DMS53 (cell line): ENCODE data around the gene ANXA6.

ENCODE experiments used
- DNase-seq: peaks from one replicate; lab custom pipeline; 2025; lab: John Stamatoyannopoulos, UW

The ANXA6 gene

DNA sequence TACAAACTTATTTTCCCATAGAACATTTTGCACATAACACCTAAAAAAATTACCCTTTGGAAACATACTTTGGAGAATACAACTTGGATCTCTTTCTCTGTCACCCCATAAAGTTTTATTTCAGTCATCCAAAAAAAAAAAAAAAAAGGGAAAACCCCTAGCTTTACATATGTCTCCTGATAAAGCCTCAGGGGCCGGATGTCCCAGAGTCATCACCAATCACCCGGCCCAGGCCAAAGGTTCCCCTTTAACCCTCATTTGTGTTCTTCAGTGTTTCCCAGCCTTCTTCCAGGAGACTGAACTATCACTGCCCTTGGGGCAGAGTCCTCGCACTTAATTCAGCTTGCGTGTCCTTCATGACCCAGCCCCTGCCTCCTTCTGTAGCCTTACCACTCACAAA lies 28.8 kb downstream of the ANXA6 start:
- no peak for DNase-seq

DNA sequence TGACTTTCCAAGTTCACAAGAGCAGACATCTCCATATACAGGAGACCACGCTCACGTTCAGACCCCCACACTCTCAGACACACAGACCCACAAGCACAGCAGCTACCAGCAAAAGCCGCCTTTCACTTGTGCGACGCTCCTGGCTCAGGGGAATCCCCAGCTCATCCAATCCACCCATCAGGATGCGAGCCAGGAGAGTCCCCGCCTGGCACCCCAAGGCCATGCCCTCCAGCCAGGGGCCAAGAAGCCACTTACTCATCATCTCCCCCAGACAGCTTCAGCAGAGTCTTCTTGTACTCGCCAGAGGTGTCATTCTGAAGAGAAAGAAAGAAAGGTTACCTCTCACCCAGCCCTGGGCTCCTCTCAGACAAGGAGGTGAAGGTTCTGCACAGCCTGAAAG lies 29.7 kb downstream of the ANXA6 start:
- no peak for DNase-seq

- peak; percentile 80 for DNase-seq
Measured at GRCh38 chr5:151126199-151126645, 31.4 kb downstream of the ANXA6 start.

- DNase-seq, result no peak
Measured at GRCh38 chr5:151125421-151125820, 32.2 kb downstream of the ANXA6 start.

GRCh38 chr5:151123897-151124751 lies 33.5 kb downstream of the ANXA6 start:
- DNase-seq, result peak; percentile 24

GRCh38 chr5:151122828-151123227 lies 34.8 kb downstream of the ANXA6 start:
- DNase-seq, result no peak

DNA sequence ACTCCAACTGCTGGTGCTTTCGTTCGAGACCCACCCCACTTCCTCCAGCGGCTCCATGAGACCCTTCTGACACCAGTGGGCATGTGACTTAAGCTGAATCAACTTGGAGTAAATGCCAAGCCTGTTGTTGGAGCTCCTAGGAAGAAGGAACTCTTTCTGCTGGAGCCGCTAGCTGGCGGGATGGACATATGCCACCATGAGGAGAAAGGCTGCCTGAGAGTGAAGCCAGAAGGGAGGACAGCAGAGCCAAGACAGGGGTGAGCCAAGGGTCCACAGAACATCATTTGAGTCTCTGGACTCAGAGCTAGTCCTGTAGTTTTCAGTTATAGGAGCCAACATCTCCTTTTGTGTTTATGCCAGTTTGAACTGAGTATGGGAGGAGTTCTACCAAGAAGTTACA lies 35.9 kb downstream of the ANXA6 start:
- DNase-seq, result no peak

DNA sequence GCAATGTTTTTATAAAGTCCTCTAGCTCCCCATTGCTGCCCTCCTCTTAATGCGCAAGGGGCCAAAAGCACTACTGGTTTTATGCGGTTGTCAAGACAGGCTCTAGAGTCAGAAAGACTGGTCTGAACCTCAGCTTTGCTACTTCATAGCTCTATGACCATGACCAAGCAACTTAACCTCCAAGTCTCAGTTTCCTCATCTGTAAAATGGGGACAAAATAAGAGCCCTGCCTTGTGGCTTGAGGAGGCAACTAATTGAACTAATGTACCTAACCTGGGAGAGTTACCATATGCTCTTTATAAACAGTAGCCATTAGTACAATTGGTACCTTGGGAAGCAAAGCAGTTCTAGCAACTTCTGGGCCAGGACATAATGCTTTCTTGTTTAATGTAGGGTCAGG lies 36.5 kb downstream of the ANXA6 start:
- no peak for DNase-seq

- DNase-seq, result no peak
Measured at GRCh38 chr5:151118913-151119575, 38.5 kb downstream of the ANXA6 start.

DNA sequence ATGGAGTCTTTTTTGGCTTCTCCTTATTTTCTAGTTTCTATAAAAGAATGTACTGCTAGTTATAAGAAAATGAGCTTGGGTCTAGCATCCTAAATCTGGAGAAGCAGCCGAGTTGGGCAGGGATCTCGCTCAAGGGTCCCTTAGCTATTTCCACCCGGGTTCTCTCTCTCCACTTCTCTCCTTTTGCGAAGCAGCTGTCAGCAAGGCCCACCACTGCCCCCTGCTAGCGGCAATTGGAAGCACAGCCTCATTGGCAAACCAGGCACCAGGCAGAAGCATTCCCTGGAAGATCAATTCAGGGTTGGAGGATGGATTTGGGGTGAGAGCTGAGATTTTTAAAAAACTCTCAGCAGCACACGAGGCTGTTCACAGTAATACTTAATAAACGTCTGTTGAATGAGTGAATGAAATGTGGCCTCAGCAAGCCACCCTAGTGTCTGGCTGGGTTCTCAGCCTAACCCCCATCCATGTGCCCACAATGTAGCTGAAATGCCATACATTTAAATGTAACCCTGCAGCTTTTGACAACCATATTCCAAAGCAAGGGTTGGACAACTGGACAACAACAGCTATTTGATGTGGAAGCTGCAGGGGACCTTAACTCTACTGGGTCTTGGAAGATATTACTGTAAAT lies 42.2 kb downstream of the ANXA6 start:
- DNase-seq, result peak; percentile 78

GRCh38 chr5:151113651-151114050 lies 43.9 kb downstream of the ANXA6 start:
- DNase-seq, result no peak

DNA sequence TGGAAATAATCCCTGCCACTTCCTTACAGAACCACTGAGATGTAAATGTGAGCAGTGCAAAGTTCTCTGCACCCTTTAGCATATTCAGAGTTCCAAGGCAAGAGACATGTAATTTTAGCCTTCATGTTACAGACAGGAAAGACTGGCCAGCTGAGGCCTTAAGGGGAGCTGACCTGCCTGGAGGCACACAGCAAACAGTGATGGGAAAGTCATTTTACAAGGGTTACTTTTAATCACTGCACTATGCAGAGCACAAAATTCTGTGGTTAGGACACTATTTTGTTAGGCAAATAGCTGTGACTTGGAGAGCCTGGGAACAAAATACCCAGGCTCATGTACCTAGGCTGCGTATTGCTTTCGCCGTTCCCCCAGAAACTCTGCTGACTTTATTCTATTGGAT lies 46.6 kb downstream of the ANXA6 start:
- DNase-seq, result no peak

DNA sequence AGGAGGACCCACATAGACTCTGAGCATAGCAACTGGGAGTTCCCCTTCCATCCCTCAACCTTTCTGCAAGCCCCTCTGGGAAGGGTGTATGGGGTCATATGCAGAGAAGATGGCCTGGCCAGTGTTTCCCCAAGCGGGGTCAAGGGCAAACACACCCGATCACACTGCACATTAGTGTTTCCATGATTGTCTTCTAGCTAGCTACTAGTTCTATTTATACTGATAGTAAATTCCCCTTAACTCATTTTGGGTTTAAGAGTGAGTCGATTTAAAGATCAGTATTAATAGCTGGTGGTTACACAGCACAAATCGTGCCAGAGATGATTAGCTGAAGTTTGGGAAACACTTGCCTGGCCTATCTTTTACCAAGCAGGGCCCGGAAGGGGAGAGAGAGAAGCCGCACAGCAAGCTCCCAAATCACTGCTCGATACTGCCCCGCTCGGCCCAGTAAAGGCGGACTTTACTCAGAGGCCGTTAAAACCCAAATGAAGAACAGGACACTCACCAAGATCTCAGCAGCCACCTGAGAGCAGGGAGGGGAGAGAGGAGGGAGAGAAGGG lies 47.4 kb downstream of the ANXA6 start:
- DNase-seq, result no peak

- no peak for DNase-seq
Measured at GRCh38 chr5:151108566-151108965, 49.0 kb downstream of the ANXA6 start.

DNA sequence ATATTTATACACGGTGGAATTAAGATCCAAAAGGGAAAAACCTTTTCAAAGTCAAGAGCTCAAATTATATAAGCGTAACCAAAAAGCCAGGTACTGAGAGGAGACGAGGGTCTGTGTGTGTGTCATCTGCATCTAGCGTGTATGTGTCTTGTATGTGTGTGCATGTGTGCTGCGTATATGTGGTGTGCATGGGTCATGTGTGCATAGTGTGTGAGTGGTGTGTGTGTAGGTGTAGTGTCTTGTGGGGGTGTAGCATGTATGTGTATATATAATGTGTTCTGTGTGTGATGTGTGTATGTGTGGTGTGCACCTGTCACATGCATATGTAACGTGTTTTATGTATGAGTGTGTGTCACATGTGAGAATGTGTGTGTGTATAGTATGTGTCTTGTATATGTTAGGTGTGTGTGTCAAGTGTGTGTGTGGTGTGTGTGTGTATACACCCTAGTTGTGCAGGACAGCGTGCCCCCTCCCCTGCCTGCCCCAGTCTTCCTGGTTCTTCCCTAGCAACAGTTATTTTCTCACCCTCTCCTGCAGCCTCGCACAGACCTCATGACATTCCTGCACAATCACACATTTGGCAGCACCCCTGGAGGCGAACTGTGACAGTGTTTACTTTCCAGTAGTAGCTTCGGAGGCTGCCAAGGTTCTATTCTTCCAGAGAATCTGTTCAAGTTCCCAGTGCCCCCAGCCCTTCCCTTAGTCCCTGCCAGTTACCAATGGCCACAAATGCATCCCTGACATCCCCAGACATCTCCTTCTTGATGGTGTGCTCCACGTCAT lies 49.6 kb downstream of the ANXA6 start:
- DNase-seq, result no peak

DNA sequence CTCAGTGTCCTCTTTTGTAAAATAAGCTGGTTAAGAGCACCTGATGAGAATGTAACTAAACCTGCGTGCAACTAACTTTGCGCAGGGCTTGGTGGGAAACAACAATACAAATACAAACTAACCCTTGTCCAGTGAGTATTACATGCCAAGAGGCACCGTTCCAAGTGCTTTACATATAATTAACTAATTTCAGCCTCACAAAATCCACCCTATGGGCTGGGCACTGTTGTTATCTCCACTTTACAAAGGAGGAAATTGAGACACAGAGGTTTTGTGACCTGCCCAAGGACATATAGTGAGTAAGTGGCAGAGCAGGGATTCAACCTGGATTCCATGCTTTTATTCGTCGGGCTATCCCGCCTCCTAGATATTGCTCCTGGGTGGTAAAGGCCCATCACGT lies 50.5 kb downstream of the ANXA6 start:
- DNase-seq, result no peak

- DNase-seq, result no peak
Measured at GRCh38 chr5:151106509-151106908, 51.1 kb downstream of the ANXA6 start.

DNA sequence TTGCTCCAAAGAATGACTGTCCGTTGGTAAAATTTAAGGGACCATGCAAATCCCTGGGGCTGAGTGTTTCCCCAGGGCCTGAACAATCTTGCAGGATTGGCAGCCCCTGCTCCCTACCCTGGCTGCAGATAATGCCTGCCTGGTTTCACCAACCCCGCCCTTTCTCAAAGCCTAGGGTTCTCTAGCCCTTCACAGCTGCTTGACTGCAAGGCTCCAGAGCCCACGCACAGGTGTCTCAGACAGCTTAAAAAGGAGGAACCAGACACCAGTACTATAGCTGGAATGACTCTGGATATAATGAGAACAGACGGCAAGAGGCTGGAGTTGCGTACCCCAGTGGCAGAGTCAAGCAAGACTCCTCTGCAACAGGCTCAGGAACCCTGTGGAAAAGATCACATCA lies 51.5 kb downstream of the ANXA6 start:
- DNase-seq, result no peak

DNA sequence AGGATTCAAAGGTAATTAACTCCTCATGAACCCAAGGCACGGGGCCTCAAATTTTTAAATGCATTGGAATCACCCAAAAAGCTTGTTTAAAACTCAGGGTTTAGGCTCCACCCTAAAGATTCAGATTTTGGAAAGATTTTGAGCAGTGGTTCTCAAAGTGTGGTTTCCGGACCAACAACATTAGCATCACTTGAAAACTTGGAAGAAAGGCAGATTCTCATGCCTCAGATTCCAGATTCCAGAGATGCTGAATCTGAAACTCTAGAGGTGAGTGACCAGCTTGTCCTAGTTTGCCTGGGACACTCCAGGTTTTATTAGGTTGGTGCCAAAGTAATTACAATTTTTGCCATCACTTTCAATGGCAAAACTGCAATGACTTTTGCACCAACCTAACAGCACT lies 52.0 kb downstream of the ANXA6 start:
- no peak for DNase-seq

- no peak for DNase-seq
Measured at GRCh38 chr5:151104795-151105194, 52.8 kb downstream of the ANXA6 start.

DNA sequence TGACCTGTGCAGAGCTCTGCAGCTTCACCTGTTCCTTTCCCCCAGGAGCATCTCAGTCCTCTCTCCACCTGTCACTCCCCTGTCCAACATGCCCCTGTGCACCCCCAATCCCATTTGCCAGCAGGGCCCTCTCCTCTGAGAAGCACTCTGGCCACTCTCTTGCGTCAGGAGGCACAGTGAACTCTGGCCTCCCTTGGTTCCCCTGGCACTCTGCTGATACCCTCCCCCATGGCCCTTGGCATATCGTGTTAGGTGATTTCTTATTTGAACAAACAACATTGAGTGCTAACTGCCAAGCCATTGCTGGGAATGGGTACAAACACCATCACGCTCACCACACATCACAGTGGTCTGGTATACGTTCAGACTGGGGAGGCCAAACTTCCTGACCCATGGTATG lies 55.8 kb downstream of the ANXA6 start:
- DNase-seq, result no peak

GRCh38 chr5:151101151-151101550 lies 56.4 kb downstream of the ANXA6 start:
- DNase-seq, result no peak
